Measurements from ENCODE around the gene ST8SIA4.

ST8SIA4 gene

DNA sequence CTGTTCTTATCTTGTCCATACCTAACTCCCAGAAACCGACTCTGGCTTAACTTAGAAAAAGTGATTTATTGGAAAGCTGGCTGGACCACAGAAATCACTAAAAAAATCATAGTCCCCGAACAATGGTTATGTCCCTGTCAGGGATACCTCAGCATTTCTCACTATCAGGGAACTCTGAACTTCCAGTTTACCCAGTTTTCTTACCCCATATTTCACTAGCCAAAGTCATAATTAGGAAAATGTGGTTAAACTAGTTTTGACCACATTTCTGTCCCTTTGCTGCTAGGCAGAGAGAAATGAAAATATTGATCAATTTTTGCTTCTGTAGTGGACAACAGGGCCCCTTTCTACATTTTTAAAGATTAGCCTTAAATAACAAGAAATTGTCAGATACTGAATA is 38.2 kb downstream of the ST8SIA4 start:
- DNase-seq: no peak

DNA sequence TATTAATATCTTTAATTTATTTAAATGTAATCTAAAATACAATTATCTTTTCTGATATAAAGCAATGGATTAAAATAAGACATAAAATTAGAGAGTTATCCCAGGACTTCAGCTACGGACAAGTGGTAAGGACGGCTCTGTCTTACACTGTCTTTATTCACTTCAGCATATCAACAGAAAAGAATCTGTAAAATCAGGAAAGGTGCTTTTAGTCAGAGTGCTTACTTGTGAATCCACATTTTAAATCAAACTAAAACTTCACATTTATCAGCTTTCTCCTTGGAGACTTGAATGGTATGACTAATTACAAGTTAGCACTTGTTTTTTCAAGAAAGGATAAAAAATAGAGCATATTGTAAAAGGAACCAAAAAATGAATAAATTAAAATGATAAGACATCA is 39.3 kb downstream of the ST8SIA4 start:
- no peak for DNase-seq

DNA sequence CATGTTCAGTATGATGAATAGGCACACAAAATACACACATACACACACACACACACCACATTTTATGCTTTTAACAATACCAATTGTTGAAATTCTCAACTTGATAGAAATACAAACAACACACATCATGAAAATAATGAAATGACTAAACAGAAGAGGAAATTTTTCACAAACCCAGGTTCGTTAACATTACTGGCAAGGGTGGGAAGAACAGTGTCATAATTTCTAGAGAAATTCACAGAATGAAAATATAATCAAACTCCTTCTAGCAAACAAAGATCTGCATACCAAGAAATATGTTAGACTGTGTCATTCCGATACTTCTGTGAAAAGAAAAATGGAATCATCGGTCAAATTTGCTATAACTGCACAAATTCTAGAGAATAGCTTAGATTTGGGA is 41.9 kb downstream of the ST8SIA4 start:
- no peak for DNase-seq

DNA sequence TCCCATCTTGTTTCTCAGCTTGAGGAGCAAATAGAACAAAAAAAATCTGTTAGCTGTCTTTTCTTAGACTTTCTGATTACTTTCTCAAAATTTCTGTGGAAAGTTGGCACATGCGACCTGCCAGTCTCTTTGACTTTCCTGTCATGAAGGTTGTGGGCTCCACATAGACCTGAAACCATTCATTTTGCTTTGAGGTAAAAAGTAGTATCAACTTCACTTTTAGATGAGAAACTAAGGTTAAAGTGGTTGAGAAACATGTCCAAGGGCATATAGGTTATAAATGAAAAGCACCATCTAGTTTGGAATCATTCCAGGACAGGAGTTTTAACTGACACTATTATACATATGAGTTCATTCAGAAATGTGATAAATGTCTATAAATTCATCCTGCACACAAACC is 42.7 kb downstream of the ST8SIA4 start:
- no peak for DNase-seq

DNA sequence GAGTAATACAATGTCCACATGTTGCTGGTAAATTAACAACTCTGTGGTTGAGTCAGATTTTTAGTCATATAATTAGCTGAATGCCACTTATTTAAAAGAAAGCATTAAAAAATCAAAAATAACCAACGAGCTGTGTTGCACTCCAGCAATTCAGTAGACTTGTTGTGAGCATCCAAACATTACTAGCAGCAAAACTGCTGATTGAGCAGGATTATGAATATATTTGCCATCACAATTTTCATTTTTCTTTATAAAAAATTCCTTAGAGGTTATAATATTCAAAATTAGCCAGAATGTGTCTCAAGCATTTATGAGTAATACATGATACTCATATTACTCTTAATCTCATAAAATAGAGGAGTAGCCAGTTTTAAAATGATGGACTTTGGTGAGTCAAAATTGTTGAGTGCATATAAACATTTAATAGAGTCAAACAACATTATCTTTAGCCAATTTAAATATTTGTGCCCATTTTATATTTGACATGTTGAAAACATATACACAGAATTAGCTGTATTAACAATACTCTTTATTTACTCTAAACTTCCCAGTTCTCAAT is 44.0 kb downstream of the ST8SIA4 start:
- no peak for DNase-seq

DNA sequence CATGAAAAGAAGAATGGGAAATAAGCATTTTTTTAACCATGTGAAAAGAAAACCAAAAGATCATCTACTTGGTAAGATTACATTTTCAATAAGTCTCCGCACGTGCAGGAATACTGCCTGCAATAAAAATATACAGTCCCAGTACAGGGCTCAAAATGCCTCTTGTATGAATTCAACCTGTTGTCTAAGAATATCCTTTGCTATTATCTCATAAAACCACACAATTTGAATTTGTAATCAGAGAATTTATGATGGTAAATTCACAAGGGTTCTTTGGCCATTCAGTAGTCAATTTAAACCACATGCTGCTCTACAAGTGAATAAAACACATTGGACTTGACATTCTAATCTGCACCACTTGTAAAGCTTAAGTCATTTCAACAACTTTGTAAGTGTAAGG is 46.6 kb downstream of the ST8SIA4 start:
- no peak for DNase-seq

DNA sequence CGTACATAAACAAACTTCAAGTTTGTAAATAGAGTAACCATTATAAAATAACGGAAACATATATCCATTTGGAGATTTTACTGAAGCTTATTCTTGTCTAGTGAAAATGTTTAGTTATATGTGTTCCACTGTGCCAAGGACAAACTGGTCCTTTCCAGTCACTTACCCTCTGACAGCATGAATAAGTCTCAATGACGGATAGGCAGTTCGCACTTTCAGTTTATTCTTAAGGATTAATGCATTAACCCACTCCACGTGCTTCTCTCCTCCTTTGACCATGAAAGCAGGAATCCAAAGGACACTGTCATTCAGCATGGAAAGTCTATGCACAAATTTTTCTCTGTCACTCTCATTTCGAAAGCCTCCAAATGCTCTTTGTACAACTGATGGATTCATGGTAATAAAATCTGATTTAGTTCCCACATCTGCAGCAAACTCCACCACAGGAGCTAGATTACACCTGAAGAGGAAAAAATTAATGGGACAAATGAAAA is 47.1 kb downstream of the ST8SIA4 start:
- no peak for DNase-seq

DNA sequence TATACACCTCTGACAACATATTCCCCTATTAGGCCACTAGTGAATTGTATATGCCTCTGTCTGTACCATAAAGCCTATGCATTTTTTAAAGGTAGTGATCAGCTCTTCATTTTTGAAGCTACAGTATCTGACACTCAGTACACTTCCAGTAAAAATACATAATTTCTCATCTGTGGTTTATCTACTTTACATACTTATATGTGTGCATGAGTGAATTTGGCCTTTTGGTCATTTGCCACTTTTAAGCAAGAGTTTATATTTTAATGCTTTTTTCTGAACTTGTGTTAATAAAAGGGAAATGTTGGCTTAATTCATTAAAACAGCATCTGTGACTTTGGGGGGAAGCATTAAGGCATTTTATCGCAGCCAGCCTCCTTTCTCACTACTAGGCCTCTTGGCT is 47.8 kb downstream of the ST8SIA4 start:
- DNase-seq: no peak

DNA sequence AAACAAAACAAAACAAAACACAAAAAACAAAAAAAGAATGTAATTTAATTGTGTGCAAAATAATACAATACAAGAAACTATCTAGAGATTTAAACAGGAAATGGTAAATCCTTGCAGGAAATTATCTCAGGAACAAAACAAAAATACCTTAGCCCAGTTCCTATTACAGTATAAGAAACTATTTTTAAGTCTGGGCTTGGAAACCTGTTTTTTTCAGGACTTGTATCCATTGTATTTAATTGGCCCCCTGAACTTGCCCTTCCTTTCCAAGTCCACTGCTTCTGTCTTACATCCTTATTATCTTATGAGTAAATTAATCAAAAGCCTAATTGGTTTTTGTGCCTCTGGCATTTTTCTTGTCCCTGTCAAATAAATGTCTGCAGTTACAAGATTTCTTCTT is 48.5 kb downstream of the ST8SIA4 start:
- no peak for DNase-seq

DNA sequence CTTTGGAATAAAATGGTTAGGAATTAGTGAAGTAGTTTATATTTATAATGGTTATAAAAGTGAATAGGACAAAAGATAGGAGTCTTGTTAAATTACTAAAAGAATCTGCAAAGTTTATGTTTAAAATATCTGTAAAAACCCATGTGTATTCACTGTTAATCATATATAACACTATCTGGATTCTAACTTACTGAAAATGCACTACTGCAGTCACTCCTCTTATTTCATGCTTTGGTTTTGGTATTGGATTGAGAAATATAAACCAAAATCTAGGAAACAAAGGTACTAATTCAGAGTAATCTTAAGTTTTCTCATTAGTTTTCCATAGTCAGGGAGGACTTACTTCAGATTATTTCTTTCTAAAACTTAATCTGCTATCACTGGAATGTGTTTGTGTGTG is 49.5 kb downstream of the ST8SIA4 start:
- no peak for DNase-seq

DNA sequence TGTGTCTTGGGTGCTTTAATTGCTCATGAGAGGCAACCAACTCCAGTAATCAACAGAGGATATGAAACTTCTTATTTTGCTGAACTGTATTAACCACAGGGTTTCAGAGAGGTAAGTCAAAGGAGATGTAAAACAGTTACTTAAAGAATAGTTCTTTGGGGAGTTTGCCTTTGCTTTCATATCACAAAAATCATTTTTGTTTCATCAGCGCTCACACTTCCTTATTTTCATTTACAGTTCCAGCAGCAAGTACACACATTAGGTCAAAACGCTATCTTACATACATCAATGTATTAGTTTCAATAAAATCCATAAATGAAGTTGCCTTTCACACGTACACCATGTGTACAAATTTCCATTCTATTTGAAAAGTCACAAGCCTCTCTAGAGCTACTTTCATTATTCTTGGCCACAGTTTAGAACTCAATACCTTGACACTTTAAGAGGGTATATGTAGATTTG is 50.1 kb downstream of the ST8SIA4 start:
- DNase-seq: no peak

DNA sequence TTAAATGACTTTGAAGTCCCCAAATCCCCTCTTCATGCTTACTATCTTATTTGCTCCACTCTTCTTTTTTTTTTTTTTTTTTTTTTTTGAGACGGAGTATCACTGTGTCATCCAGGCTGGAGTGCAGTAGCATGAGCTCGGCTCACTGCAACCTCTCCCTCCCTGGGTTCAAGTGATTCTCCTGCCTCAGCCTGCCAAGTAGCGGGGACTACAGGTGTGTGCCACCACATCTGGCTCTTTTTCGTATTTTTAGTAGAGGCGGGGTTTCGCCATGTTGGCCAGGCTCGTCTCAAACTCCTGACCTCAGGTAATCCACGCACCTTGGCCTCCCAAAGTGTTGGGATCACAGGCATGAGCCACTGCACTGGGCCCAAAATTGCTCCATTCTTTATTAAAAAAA is 51.0 kb downstream of the ST8SIA4 start:
- no peak for DNase-seq

DNA sequence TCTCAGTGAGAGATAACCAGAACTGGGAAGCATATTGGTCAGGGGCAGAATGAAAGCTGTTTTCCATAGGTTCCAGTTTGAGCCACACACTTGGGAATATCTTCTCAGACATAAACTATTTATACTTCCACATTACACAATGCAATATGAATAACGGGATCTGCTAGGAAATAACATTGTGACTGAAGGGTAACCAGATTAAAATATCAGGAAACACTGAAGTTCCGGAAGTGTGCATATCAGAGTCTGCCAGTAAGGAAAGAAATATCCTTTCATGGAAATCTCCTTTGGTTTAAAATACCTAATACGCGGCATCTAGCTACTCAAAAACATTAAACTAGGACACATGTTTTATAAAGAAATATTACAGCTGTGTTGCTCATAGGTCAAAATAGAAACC is 56.3 kb downstream of the ST8SIA4 start:
- DNase-seq: no peak

DNA sequence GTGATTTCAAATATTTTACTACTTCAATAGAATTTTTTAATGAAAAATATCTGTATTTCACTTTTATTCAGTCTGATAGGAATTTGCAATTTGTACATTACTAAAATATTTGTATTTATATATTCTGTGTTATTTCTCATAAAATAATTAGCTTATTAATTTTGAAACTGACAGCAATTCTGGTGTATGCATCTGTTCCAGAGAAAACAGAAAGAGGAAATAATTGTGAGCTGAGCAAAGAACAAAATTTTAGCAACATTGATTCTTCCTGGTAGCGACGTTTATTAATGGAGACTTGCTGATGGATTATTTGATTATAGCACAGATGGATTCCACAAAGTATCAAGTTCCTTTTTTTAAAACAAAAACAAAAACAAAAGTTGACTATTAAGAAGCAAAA is 61.0 kb downstream of the ST8SIA4 start:
- DNase-seq: no peak

DNA sequence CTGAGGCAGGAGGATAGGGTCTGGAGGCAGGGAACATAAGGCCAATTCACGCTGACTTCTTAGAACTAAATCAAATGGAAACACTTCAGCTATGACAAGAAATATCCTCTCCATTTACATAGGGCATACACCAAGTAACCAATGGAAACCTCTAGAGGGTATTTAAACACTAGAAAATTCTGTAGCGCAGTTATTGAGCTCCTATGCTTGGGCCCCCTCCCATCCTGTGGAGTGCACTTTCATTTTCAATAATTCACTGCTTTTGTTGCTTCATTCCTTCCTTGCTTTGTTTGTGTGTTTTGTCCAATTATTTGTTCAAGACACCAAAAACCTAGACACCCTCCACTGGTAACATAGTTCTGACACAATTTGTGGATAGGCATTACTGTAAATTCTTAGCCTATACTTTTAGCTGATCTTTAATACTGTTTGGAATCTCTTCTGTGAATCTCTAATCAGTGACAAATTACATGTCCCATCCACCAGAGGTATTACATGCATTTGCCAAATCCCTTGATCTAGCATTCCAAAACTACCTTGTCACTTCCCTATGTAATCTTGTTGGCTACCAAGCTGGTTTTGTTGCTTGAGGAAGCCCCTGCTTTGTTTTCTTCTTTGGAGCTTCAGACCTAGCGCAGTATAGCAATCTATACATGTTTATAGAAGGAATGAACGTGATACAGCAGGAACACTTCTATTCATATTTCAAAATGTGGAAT is 61.6 kb downstream of the ST8SIA4 start:
- DNase-seq: no peak

DNA sequence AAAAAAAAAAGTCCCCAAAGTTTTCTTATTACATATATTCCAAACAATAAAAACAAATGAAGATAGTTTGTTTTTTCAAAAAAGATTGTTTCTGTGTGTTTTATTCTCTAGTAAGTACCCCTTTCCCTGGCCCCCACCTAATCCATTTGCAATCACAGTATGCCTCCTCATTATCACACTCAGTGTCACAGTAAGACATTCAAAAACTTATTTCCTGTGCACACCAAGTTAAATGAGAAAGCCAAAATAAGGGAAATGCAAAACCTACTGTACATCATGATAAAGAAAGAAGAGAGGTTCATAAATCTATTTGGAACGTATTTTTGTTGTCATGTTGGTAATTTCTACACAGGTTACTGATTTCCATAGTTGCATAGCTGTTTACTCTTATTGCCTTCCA is 62.3 kb downstream of the ST8SIA4 start:
- DNase-seq: no peak

DNA sequence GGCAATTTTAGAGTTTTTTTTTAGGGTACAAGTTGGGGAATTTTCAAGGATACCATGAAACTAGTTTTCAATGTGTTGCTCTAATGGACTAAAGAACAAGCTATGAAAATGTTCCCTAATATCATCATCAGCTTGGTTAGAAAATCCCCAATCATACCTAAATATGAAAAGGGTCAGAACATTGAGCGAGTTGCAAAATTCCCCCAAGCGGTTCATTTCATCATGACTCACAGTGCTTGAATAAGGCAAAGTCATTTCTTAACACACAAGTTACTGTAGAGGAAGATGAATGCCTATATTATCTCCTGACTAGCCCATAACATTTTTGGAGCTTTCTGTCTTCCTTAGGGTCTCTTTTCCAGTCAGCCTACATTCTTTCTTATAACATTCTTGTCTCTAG is 62.7 kb downstream of the ST8SIA4 start:
- DNase-seq: no peak

DNA sequence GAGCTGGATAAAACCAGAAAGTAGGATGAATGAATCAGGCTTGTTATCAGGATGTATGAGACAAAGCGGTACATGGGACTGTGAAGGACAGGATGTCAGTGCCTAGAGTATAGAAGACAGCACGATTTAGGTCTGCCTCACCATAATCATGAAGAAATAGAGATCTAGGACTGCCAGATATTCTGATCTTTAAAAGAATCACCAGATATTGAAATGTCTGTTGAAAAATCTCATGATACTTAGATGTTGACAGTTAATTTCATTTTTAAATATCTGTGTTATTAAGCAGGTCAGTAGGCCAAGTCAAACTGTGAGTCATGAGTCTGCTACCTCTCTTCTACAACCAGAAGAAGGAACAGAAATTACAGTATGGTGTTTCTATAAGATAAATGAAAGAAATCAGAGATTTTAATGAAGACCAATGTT is 65.0 kb downstream of the ST8SIA4 start:
- no peak for DNase-seq

DNA sequence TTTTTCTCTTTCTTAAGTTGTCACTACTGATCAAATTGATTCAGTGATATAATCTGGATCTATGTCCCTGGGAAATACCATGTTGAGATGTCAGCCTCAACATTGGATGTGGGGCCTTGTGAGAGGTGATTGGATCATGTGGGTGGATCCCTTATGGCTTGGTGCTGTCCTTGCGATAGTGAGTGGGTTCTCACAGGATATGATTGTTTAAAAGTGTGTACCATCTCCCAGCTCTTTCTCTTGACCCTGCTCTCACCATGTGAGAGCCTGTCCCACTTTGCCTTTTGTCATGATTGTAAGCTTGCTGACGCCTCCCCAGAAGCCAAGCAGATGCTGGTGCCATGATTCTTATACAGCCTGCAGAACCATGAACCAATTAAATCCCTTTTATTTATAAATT is 68.6 kb downstream of the ST8SIA4 start:
- no peak for DNase-seq

DNA sequence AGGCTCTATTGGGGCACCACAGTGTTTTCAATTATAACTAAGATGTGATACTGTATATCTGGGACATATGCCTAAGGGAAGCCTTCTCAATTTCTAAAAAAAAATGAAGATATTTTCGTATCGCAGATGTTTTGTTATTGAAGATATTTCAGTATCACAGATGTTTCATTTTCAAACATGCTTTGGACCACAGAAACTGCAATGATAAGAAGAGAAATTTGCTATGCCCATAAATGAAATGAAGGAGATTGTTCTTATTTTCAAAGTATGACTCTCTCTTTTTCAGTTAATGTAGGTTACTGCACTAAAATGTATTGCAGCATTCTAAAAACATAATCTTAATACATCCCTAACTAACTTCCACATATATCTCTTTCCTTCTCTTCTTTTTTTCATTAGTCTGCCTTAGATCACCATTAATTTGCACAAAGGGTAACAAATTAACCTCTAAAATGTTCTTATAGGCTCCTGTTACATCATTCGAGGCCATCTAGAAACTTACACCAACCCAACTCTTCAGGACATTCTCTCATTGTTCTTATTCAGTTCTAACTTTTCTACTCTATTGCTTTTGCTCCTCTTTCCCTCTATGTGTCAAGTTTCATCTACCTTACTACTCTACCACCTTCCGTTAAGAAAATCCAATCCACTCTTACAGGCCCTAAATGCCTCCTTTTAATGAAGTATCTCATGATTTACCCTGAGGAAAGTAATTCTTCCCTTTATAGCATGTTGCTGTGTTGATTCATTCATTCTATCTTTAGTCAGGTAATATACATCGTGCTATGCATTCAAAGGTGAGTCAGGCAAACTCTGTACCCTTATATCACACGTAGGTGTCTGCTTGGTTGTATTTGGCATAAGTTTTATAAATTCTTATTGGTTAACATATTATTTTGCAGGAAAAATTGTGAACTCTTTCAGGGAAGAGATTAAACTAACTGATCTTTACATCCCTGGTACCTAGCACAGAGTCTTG is 70.5 kb downstream of the ST8SIA4 start:
- DNase-seq: no peak

DNA sequence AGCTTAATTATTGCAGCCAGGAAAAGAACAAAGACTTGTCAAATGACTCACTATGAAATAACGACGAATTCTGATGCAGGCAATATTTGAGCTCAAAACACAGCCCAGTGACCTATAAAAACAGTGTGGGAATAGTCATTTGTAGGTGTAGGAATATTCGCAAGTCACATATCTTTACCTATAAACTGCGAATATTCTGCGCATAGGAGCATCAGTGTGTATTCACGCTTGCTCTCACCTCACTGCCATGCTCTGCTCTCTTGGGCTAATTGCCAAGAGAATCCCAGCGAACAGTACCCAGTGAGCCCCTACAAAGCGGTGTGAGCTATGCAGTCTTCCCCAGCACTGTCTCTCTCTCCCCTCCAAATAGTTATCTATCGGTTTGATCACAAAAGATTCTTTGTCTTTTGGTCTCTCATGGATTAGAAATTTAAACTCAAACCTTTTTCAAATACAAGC is 74.2 kb downstream of the ST8SIA4 start:
- DNase-seq: no peak

DNA sequence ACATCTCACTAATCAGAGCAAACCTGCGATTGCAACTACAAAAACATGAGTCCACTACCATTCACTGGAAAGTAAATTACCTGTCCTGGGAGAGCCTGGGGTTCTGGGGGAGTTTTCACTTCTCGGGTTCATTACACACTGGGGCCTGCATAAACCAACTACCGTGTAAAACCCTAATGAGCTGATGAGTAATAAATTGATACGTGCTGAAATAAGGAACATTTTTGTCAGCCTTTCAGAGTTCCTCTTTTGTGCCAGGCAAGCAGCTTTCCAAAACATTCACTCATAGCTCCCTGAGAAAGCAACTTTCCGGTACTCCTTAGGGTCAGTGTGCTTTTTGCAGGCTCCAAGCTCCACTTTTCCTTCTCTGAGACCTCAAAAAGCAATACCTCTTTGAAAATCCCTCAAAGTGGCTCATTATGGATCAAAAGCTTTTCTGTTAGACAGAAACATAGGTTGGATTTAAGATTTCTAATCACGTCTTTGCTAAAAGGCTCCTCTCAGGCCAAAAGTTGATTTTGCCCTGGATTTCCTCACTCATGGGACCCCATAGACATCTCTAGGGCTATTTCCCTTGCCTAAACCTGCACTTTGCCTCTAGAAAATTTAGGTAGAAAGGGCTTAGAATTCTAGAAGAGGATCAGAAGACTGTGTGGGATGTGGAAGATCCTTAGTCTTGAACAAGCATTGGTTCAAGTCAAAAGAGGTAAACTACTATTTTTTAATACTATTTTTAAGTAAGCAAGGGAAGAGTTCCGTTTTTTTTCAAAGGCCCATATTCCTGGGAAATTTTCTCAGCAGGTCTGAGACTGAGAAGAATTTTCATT is 74.8 kb downstream of the ST8SIA4 start:
- no peak for DNase-seq

DNA sequence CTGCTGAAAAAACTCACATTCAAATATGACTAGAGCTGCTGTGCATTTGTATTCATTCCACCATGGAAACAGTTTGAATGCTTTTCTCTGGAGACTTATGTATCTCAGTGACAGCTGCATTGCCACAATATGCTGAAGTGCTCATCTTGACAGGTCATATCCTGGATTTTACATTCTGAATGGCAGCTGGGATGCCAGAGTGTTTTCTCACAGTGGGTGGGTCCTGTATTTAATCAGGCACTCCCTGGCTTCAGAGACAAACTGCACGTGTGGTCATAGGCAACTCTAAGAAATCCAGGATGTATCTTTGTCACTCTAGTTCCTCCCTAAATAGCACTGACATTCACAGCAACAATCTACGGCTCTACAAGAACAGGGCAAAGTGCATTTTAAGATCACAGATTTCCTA is 75.6 kb downstream of the ST8SIA4 start:
- no peak for DNase-seq

Data from KG1 (cell line).